ENCODE results near the gene TREM2.

The TREM2 gene

GRCh38 chr6:41182069-41183034, 19.4 kb upstream of the TREM2 start:
- peak; percentile 92 for DNase-seq

GRCh38 chr6:41181566-41181965, 18.6 kb upstream of the TREM2 start:
- no peak for DNase-seq

- DNase-seq: no peak
These were observed 16.2 kb upstream of the TREM2 start for GRCh38 chr6:41179163-41179562.

- no peak for DNase-seq
These were observed 14.8 kb upstream of the TREM2 start for GRCh38 chr6:41177695-41178094.

GRCh38 chr6:41177287-41177686, 14.4 kb upstream of the TREM2 start:
- no peak for DNase-seq

GRCh38 chr6:41176189-41176588, 13.3 kb upstream of the TREM2 start:
- no peak for DNase-seq

- no peak for DNase-seq
These were observed 12.2 kb upstream of the TREM2 start for GRCh38 chr6:41175084-41175483.

GRCh38 chr6:41174610-41175009, 11.7 kb upstream of the TREM2 start:
- no peak for DNase-seq

- no peak for DNase-seq
These were observed 9.0 kb upstream of the TREM2 start for GRCh38 chr6:41171908-41172307.

- no peak for DNase-seq
These were observed 7.7 kb upstream of the TREM2 start for GRCh38 chr6:41170547-41171160.

GRCh38 chr6:41167173-41167963, 4.5 kb upstream of the TREM2 start:
- DNase-seq: no peak

- DNase-seq: no peak
These were observed 1.7 kb upstream of the TREM2 start for GRCh38 chr6:41164551-41165120.

GRCh38 chr6:41163419-41163717, 452 bp upstream of the TREM2 start:
- no peak for DNase-seq

- DNase-seq: no peak
These were observed 914 bp downstream of the TREM2 start for GRCh38 chr6:41161851-41162552.

GRCh38 chr6:41161380-41161779, 1.5 kb downstream of the TREM2 start:
- DNase-seq: no peak

GRCh38 chr6:41160933-41161332, 2.0 kb downstream of the TREM2 start:
- DNase-seq: no peak

- DNase-seq: peak; percentile 94
These were observed 3.4 kb downstream of the TREM2 start for GRCh38 chr6:41159415-41160082.

- DNase-seq: no peak
These were observed 5.6 kb downstream of the TREM2 start for GRCh38 chr6:41157323-41157722.

GRCh38 chr6:41156771-41157170, 6.1 kb downstream of the TREM2 start:
- no peak for DNase-seq

GRCh38 chr6:41156001-41156400, 6.9 kb downstream of the TREM2 start:
- DNase-seq: no peak

- no peak for DNase-seq
These were observed 7.6 kb downstream of the TREM2 start for GRCh38 chr6:41155132-41155805.

Data from NCI-H510A treated with DMSO at 0.1 percent for 48 hours (cell line).